Neuronal stem cell (in vitro differentiated cells): ENCODE results near the gene TUBGCP6.
"Not testable (repeated sequence)": the region's sequence is repeated elsewhere in the genome, so short reads cannot be mapped to it uniquely, and the experiment has no call there.

Source experiments
- DNase-seq: peaks from one replicate; pipeline ENCODE4 v3.0.0-alpha.2; 2013; ENCODE audit warnings: low spot score
- H2AFZ ChIP-seq: one replicate; pipeline ENCODE4 v1.6.1; 2013; ENCODE audit warnings: mild to moderate bottlenecking, low read length, inconsistent platforms
- H2AK5ac ChIP-seq: 2 replicates; pipeline ENCODE4 v1.6.1; 2013; ENCODE audit warnings: low read depth, mild to moderate bottlenecking, inconsistent platforms, low read length, moderate library complexity, mixed read lengths
- H2BK120ac ChIP-seq: 2 replicates; pipeline ENCODE4 v1.6.1; 2013; ENCODE audit warnings: low read depth, mild to moderate bottlenecking, inconsistent platforms, low read length, moderate library complexity, mixed read lengths
- H2BK12ac ChIP-seq: one replicate; pipeline ENCODE4 v1.6.1; 2013; ENCODE audit warnings: low read length, inconsistent platforms
- H2BK15ac ChIP-seq: 2 replicates; pipeline ENCODE4 v1.6.1; 2013; ENCODE audit warnings: mild to moderate bottlenecking, low read length, inconsistent platforms, mixed read lengths
- H2BK5ac ChIP-seq: one replicate; pipeline ENCODE4 v1.6.1; 2013; ENCODE audit warnings: inconsistent platforms, mild to moderate bottlenecking, low read length, moderate library complexity
- H3K14ac ChIP-seq: one replicate; pipeline ENCODE4 v1.6.1; 2013; ENCODE audit warnings: low read length, inconsistent platforms
- H3K18ac ChIP-seq: 2 replicates; pipeline ENCODE4 v1.6.1; 2013; ENCODE audit warnings: low read length, inconsistent platforms
- H3K23ac ChIP-seq: 2 replicates; pipeline ENCODE4 v1.6.1; 2013; ENCODE audit warnings: low read depth, mild to moderate bottlenecking, mixed read lengths, low read length, inconsistent platforms; ENCODE audit not compliant: poor library complexity
- H3K27ac ChIP-seq: replicated peaks from 3 replicates; pipeline ENCODE4 v1.5.1; 2013; ENCODE audit warnings: low read length, inconsistent platforms
- H3K27me3 ChIP-seq, 3 experiments: 2 replicates each; pipeline ENCODE4 v1.6.1; 2013; ENCODE audit warnings: low read length in 3 of 3, mild to moderate bottlenecking in 2 of 3, inconsistent platforms in 1 of 3, low read depth in 1 of 3, mixed read lengths in 1 of 3, moderate library complexity in 1 of 3; ENCODE audit not compliant: control insufficient read depth in 3 of 3, insufficient read depth in 3 of 3
- H3K36me3 ChIP-seq, 2 donors: replicated peaks in 1 of 2; 2 replicates each; pipeline ENCODE4 v1.6.1; 2013; ENCODE audit warnings: low read length in 2 of 2; ENCODE audit not compliant: control insufficient read depth in 2 of 2, insufficient read depth in 2 of 2
- H3K4ac ChIP-seq: 2 replicates; pipeline ENCODE4 v1.6.1; 2013; ENCODE audit warnings: inconsistent platforms, mild to moderate bottlenecking, low read length, moderate library complexity
- H3K4me1 ChIP-seq, 2 donors: 1 replicate in 1 of 2; 2 replicates in 1 of 2; pipeline ENCODE4 v1.6.1; 2013; ENCODE audit warnings: low read length in 2 of 2, low read depth in 1 of 2; ENCODE audit not compliant: control insufficient read depth in 2 of 2, insufficient read depth in 1 of 2
- H3K4me2 ChIP-seq: one replicate; pipeline ENCODE4 v1.6.1; 2013; ENCODE audit warnings: mild to moderate bottlenecking, low read length, inconsistent platforms; ENCODE audit not compliant: insufficient read depth, poor library complexity, severe bottlenecking
- H3K4me3 ChIP-seq, 2 donors: 2 replicates each; pipeline ENCODE4 v1.5.1; 2013; ENCODE audit warnings: low read length in 2 of 2, mild to moderate bottlenecking in 2 of 2, inconsistent platforms in 1 of 2, moderate library complexity in 1 of 2
- H3K79me1 ChIP-seq: one replicate; pipeline ENCODE4 v1.6.1; 2013; ENCODE audit warnings: low read depth, mild to moderate bottlenecking, inconsistent platforms, low read length, moderate library complexity
- H3K9ac ChIP-seq: one replicate; pipeline ENCODE4 v1.6.1; 2013; ENCODE audit warnings: mild to moderate bottlenecking, low read depth, low read length, inconsistent platforms; ENCODE audit not compliant: poor library complexity
- H3K9me3 ChIP-seq, 2 donors: replicated peaks in 1 of 2; 2 replicates each; pipeline versions ENCODE3 to v1.6.1; 2013; ENCODE audit warnings: low read length in 2 of 2, mild to moderate bottlenecking in 2 of 2, inconsistent platforms in 1 of 2, low read depth in 1 of 2, mixed read lengths in 1 of 2, moderate library complexity in 1 of 2; ENCODE audit not compliant: control insufficient read depth in 2 of 2, insufficient read depth in 1 of 2
- H4K8ac ChIP-seq: one replicate; pipeline ENCODE4 v1.6.1; 2013; ENCODE audit warnings: low read depth, mild to moderate bottlenecking, inconsistent platforms, low read length, moderate library complexity
- H4K91ac ChIP-seq: one replicate; pipeline ENCODE4 v1.6.1; 2013; ENCODE audit warnings: low read length, low read depth, mild to moderate bottlenecking, inconsistent platforms; ENCODE audit not compliant: poor library complexity
- WGBS, 2 donors: extraction: QIAGEN DNeasy Blood & Tissue Kit; methylation state at CpG; one replicate each; pipeline ENCODE4 v1.1.7; 2013; ENCODE audit warnings: missing lambda C conversion rate in 2 of 2, mixed read lengths in 1 of 2; ENCODE audit not compliant: insufficient read length in 2 of 2, insufficient replicate concordance in 1 of 2; ENCODE audit errors: extremely low coverage in 2 of 2; 5-methylcytosine and 5-hydroxymethylcytosine counted together

The TUBGCP6 gene

DNA sequence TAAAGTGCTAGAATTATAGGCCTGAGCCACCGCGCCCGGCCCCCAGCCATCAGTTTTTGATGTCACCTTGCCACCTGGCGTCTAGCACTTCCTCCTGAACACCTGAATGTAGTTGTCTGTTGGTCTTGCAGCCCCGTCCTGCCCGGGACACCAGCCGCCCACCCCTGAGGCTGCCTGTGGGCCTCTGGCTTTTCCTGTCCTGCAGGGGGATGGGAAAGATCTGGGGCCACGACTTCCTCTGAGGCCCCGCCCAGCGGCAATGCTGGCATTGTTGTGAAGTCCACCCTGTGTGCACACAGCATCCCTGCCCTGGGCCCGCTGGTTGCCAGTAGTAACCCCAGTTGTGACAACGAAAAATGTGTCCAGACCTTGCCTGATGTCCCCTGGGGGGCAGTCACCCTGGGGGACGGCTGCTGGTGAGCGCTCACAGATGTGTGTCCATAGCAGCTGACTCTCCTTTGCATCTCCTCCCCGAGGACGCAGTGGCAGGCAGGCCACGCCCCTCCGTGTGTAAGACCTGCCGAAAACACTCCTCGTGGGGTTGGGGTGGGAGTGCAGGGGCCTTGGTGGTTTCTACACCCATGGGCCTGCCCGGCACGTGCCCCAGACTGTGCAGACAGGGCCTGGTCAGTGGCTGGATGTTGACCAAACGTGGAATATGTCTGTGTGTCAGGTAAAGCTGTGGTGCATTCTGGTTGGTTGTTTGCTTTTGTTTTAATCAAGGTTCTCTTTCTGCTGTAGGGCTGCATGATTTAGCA, 37.3 kb downstream of the TUBGCP6 start:
- H2BK120ac ChIP-seq, result no peak overlapping the region
- peaks cover 33 to 77% of the 10 kb centered on the region in 2 donors for H3K36me3 ChIP-seq
- H3K14ac ChIP-seq, result no peak overlapping the region
- H2AK5ac ChIP-seq, result no peak overlapping the region
- peak overlapping the region; percentile 6 for H4K8ac ChIP-seq
- H3K4me3 ChIP-seq, result no peak overlapping the region
- no peak overlapping the region for H4K91ac ChIP-seq
- peaks cover 0 to 8% of the 10 kb centered on the region in 2 donors for H3K4me1 ChIP-seq
- DNase-seq, result no peak
- H3K9ac ChIP-seq, result no peak overlapping the region
- H3K4ac ChIP-seq, result no peak overlapping the region
- H3K79me1 ChIP-seq, result peaks cover 5% of the 10 kb centered on the region
- no peak overlapping the region for H3K18ac ChIP-seq
- peaks cover 2 to 13% of the 10 kb centered on the region in 2 donors for H3K9me3 ChIP-seq
- no peaks in the 10 kb centered on the region for H3K27me3 ChIP-seq
- no peak overlapping the region for H3K27ac ChIP-seq
- WGBS, 2 donors, result no CpG with 5 or more reads among the region's 23 CpGs
- H2BK5ac ChIP-seq, result no peak overlapping the region
- no peak overlapping the region for H3K4me2 ChIP-seq
- no peak overlapping the region for H2BK15ac ChIP-seq
- H2AFZ ChIP-seq, result no peak overlapping the region
- H3K23ac ChIP-seq, result no peak overlapping the region
- no peak overlapping the region for H2BK12ac ChIP-seq

GRCh38 chr22:50206599-50206998, 38.2 kb downstream of the TUBGCP6 start:
- no peak overlapping the region for H3K18ac ChIP-seq
- no peak overlapping the region for H3K27ac ChIP-seq
- H3K23ac ChIP-seq, result peak overlapping the region; percentile 43
- H3K4ac ChIP-seq, result no peak overlapping the region
- peak overlapping the region; percentile 90 for H3K14ac ChIP-seq
- H2BK15ac ChIP-seq, result no peak overlapping the region
- H4K91ac ChIP-seq, result no peak overlapping the region
- peaks cover 7 to 16% of the 10 kb centered on the region in 2 donors for H3K4me1 ChIP-seq
- peaks cover 28 to 68% of the 10 kb centered on the region in 2 donors for H3K36me3 ChIP-seq
- peak overlapping the region; percentile 70 for H3K9ac ChIP-seq
- no peak overlapping the region for H2BK12ac ChIP-seq
- no peak overlapping the region for H4K8ac ChIP-seq
- no peaks in the 10 kb centered on the region for H3K27me3 ChIP-seq
- H2BK120ac ChIP-seq, result no peak overlapping the region
- H3K9me3 ChIP-seq, result peaks cover 2 to 14% of the 10 kb centered on the region in 2 donors
- peaks cover 11% of the 10 kb centered on the region for H3K79me1 ChIP-seq
- H2BK5ac ChIP-seq, result no peak overlapping the region
- H3K4me3 ChIP-seq, result no peak overlapping the region
- no CpG with 5 or more reads among the region's 10 CpGs for WGBS, 2 donors
- no peak overlapping the region for H2AFZ ChIP-seq
- H2AK5ac ChIP-seq, result no peak overlapping the region
- DNase-seq, result no peak
- no peak overlapping the region for H3K4me2 ChIP-seq

DNA sequence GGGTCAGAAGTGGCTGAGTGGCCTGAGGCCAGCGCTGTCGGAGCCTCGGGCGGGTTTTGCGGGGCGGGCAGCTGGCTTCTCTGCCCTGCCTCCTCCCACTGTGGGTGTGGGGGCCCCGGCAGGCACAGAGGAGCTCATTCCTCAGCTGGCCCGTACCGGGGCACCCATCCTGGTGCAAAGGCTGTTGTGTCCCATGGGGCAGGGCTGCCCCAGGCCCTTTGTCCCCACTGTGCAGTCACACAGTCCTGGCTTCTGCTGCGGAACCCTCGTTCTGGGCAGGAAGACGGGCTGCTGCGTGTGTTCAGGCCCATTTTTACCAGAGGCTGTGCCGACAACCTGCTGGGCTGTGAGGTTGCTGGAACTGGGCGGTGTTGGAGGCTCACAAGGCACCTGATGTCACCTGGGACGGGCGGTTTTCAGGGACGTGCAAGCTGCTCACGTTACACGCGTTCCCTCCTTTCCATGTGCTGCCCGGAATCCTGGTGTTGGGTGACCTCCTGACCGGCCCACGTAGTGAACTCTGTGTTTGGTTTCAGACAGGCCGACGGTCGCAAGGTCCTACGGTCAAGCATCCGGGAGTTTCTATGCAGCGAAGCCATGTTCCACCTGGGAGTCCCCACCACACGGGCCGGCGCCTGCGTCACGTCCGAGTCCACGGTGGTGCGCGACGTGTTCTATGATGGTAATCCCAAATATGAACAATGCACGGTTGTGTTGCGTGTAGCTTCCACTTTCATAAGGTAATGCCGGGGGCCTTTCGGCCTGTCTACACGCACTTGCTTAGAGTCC, 38.8 kb downstream of the TUBGCP6 start:
- H3K9ac ChIP-seq, result peak overlapping the region; percentile 70
- H3K4me3 ChIP-seq, result peak overlapping the region in 1 of 2 donors; percentile 1
- no peak overlapping the region for H2BK15ac ChIP-seq
- DNase-seq, result no peak
- H2BK120ac ChIP-seq, result no peak overlapping the region
- no peak overlapping the region for H2AFZ ChIP-seq
- H3K14ac ChIP-seq, result peak overlapping the region; percentile 90
- H4K8ac ChIP-seq, result no peak overlapping the region
- no peak overlapping the region for H3K4me2 ChIP-seq
- no CpG with 5 or more reads among the region's 45 CpGs for WGBS, 2 donors
- H3K27ac ChIP-seq, result no peak overlapping the region
- peaks cover 7 to 16% of the 10 kb centered on the region in 2 donors for H3K4me1 ChIP-seq
- no peak overlapping the region for H3K18ac ChIP-seq
- peaks cover 16% of the 10 kb centered on the region for H3K79me1 ChIP-seq
- H3K23ac ChIP-seq, result peak overlapping the region; percentile 43
- peaks cover 0 to 14% of the 10 kb centered on the region in 2 donors for H3K9me3 ChIP-seq
- peak overlapping the region; percentile 14 for H3K4ac ChIP-seq
- H2AK5ac ChIP-seq, result no peak overlapping the region
- peak overlapping the region; percentile 11 for H2BK12ac ChIP-seq
- peaks cover 24 to 63% of the 10 kb centered on the region in 2 donors for H3K36me3 ChIP-seq
- no peaks in the 10 kb centered on the region for H3K27me3 ChIP-seq
- H4K91ac ChIP-seq, result no peak overlapping the region
- no peak overlapping the region for H2BK5ac ChIP-seq

- H3K14ac ChIP-seq, H4K8ac ChIP-seq, H2AFZ ChIP-seq, H3K27me3 ChIP-seq, H3K4me2 ChIP-seq, H3K4me3 ChIP-seq, H2BK15ac ChIP-seq, H2AK5ac ChIP-seq, H3K4ac ChIP-seq, H4K91ac ChIP-seq, H3K9ac ChIP-seq, H2BK120ac ChIP-seq, H2BK12ac ChIP-seq, DNase-seq, H2BK5ac ChIP-seq, H3K23ac ChIP-seq, H3K27ac ChIP-seq, H3K18ac ChIP-seq: not testable (repeated sequence)
- Histone ChIP-seq H3K79me1 (peaks cover 14% of the 10 kb centered on the region), H3K9me3 (peaks cover 0 to 14% of the 10 kb centered on the region in 2 donors), H3K36me3 (peaks cover 17 to 53% of the 10 kb centered on the region in 2 donors), H3K4me1 (peaks cover 7 to 17% of the 10 kb centered on the region in 2 donors)
- WGBS, 2 donors, result no CpG with 5 or more reads among the region's 9 CpGs
These were observed 39.8 kb downstream of the TUBGCP6 start for GRCh38 chr22:50204998-50205397.
